Eye (tissue), 1 donor: ENCODE measurements around the gene SPATA6L.
"Not testable (repeated sequence)": the region's sequence is repeated elsewhere in the genome, so short reads cannot be mapped to it uniquely, and the experiment has no call there.

Source experiments
- DNase-seq: peaks from one replicate; pipeline ENCODE4 v3.0.0-alpha.2; 2015

Gene SPATA6L

DNA sequence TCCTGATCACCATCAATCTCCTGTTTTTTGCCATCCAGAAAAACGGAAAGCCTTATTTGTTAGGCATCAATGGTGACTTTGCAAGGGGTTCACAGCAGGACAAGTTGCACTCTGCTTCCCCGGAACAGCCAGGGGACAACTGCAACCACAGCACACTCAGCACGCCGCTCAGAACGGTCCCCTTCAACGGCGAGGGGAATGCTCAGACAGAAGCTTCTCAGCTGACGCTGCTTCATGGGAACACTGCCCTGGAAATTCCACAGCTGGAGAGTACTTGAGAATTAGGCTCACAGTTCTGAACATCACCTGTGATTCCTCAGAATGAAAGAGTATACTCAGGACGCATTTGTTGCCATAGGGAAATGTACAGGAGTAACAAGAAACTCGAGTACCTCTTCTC lies 44.3 kb downstream of the SPATA6L start:
- DNase-seq = no peak

DNA sequence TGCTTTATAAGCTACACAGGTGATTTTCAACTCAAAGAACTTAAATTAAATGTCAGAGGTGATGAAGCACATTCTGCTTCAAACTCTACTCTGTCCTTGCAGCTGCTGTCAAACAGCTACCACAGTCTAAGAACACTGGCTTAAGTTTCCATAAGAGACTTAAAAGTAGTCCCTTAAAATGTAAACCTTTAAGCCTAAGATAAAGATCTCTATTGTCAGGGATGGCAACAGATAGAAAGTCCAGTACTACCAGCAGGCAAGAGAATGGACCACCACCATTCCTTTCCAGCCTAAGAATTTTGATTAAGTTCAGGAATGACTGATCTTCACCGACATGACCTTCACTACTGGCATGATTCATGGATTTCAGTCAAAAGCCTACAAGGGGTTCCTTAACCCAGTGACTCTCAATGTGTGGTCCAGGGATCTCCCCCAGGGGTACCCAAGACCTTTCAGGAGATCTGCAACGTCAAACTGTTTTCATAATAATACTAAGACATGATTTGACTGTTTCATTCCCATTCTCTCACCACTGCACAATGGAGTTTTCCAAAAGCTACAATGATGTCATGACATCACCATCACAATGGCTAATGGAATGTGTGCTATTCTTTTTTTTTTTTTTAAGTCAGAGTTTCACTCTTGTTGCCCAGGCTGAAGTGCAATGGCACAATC lies 45.3 kb downstream of the SPATA6L start:
- DNase-seq = no peak

DNA sequence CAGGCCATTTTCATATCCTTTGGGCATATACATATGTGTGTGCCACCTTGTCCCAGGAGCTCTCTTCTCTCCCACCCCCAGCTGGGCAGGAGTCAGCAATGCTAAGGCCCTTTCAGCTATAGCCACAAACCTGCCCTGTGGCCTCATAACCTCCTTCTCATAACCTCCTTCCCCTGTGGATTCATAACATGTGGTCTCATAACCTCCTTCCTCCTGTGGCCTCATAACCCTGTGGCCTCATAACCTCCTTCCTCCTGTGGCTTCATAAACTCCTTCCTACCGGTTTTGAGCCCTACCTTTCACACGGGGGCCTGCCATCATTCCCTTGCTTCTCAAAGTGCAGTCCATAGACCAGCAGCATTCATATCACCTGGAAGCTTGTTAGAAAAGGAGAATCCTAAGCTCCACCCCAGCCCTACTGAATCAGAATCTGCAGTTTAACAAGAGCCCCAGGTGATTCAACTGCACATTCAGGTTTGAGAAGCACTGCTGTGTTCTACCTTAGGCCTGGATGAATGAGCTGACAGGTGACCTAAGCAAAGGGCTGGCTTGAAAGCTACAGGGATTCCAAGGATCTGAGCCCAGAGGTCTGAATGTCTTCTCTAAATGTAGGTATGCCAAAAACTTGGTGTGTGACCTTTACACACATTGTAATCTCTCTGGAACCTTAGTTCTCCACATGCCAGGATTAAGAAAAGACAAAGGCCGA lies 46.1 kb downstream of the SPATA6L start:
- DNase-seq = no peak

DNA sequence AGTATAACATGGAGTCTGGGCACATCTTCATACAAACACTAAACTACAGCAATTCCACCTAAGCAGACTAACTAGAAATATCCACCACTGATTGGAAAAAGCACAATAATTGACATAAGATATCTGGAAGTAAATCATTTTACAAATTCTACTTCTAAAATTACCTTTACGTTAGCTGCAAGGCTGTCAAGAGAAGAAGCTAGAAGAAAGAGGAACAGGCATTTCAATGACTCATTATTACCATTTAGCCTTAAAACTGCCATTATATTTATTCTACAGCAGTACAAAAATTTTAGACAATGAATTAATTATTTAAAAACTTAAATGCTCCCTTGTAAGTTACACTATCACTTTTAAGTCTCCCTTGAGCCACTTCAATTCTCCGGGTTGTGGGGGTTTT lies 47.6 kb downstream of the SPATA6L start:
- no peak for DNase-seq

DNA sequence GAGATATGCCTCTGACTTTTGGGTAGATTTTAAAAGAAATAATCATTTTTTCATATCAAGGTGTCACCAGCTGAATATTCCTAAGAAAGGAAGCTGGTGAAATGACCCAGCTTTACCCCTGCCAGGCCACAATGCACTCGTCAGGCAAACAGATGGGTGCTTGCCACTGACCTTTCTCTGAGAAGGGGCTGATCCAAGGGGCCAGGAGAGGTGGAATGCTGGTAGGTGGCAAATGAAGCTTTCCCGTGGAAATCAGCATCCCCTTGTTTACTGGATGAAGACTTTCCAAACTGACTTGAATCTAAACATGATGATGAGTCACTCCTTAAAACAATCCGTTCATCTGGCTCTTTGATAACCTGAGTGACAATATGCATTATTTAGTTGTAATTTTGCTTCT lies 48.5 kb downstream of the SPATA6L start:
- no peak for DNase-seq

DNA sequence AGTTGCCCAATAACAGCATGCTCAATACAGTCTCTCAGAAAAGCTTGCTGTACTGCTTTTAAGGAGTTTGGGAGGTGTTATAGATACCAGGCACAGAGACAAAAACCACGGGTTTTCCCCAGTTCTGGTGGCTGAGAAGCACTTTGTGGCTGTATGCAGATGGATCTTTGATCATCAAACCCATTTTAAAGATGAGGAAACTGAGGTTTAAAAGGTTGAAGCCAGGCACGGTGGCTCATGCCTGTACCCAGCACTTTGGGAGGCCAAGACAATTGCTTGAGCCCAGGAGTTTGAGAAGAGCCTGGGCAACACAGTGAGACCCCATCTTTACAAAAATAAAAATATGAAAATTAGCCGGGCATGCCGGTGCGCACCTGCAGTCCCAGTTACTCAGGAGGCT lies 50.5 kb downstream of the SPATA6L start:
- no peak for DNase-seq

DNA sequence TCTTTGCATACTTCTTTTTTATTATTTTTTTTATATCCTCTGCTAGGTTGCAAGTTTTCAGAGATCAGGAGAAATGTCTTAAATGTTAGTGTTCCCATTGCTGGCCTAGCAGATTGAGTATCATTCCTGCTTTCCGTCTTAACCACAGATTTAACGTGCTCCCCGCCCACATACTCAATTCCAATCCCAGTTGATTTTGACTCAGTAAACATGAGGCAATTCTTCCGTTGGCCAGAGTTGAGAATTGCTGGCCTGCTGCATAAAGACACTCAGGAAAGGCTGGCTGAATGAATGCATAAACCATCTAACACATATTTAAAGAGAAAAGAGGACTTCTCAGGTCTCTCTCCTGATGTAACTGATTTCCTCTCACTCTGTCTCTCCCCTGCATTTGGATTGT lies 51.0 kb downstream of the SPATA6L start:
- DNase-seq = no peak

DNA sequence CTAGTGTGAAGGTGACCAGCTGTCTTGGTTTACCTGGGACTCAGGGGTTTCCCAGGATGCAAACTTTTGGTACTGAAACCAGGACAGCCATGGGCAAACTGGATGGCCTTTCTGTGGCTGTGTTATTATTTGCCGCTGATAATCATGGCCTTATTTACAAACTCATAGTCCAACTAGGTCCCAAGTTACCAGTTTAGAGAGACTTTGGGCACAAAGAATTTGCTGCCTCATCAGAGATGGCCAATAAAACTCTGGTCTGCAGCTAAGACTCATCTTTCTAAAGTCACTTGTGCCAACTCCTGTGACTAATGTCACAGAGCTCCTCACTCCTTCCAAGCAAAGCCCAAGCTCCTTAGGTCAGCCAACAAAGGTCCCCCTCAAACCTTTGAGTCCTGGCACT lies 51.7 kb downstream of the SPATA6L start:
- DNase-seq = no peak

DNA sequence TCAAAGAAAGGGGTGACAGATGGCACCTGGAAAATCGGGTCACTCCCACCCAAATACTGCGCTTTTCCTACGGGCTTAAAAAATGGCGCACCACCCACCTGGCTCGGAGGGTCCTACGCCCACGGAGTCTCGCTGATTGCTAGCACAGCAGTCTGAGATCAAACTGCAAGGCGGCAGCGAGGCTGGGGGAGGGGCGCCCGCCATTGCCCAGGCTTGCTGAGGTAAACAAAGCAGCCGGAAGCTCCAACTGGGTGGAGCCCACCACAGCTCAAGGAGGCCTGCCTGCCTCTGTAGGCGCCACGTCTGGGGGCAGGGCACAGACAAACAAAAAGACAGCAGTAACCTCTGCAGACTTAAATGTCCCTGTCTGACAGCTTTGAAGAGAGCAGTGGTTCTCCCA lies 60.2 kb downstream of the SPATA6L start:
- DNase-seq = not testable (repeated sequence)

DNA sequence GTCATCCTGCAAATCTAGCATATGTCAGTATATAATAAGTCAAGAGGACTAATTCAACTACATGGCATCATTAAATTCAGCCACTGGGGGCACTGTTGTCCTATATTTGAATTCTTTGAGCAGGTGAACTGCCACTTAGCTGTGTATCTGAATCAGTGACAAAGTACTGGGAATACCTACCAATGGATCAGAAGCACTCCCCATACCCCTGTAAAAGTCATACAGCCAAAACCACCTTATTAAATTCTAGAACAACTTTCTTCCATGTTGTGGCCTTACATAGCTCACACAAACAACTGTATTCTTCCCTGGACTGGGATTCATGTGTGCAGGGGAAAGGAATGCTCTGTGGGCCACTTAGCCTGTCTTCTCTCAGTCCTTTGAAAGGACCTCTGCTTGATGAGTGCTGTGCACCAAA lies 61.6 kb downstream of the SPATA6L start:
- DNase-seq = peak; percentile 90

DNA sequence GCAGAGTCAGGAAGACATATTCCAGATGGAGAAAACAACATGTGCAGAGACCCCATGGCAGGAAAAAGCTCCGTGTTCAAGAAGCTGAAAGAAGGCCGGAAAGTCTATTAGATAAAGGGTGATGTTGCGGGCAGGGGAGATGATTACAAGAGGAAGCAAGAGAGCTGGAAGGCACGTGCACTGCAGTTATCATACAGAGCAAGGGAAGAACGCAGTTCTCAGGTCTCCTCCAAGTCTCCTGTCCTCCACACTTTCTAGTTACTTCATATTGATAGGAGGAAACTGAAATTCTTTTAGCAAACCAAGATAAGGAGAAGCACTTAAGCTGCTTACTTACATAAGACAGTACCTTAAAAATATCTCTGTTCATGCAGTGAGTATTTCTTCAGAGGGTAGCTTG lies 62.5 kb downstream of the SPATA6L start:
- no peak for DNase-seq

DNA sequence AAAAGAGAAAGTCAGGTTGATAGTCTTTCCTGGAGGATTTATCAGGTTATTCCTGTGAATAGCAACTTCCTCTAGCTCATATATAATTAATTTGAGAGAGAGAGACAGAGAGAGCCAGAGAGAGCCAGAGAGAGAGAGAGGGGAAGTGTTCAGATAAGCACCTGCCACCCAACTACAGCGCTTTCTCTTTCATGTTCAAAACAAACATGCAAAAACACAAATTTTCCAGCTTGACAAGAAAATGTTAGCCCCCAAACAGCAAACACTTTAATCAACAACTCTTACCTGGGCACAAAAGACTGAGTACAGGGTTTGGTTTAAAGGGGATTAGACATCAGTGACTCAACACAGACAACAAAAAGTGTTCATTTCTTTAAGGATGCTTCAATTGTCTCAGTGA lies 65.9 kb downstream of the SPATA6L start:
- DNase-seq = no peak

DNA sequence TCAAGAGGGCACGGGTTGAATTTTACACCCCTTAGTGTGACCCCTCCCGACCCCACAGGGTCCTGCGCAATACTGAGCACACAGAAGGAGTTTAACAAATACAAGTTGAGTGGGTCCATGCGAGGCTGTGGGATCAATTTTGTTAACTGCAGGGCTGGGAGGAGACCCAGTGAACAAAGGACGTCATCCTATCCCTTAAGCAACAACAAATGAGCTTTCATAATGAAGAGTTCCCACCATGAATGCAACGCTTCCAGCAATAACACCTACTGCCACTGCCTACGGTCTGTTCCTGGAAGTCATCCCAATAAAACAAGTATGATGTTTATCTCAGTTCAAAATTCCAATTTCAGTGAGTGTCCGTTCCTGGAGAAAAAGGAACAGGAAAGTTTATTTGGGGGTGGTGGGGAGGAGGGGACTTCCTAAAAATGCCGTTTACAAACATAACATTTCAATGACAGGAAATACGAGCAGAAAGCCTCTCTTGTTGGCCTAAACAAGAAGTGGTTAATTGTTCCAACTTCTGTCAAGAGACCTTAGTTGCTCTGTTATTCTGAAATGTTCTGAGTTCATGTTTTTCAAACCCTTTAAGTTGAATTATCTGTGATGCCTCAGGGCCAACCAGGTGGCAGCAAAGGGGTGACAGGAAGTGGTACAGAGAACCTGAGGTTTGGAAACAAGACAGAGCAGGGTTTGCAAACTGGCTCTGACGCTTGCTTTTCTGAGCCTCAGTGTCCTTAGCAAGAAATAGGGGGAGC lies 69.9 kb downstream of the SPATA6L start:
- peak; percentile 2 for DNase-seq

DNA sequence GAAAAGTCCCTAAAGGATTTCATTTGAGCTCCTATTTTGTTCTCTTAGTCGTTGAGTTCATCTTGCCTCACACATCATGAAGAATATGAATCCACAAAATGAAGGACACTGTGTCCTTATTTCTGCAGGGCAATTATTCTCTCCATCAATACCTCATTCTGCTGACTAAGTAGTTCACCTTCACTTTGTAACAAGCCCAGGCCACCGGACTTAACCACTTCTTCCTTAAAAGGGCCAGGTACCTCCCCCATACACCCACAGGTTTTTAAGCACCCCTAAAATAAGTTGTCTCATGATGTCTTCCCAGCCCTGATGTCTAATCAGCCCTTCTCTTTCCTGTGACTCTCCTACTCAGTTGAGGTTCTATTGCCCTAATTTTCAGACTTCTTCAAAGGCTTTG lies 71.3 kb downstream of the SPATA6L start:
- DNase-seq = no peak

DNA sequence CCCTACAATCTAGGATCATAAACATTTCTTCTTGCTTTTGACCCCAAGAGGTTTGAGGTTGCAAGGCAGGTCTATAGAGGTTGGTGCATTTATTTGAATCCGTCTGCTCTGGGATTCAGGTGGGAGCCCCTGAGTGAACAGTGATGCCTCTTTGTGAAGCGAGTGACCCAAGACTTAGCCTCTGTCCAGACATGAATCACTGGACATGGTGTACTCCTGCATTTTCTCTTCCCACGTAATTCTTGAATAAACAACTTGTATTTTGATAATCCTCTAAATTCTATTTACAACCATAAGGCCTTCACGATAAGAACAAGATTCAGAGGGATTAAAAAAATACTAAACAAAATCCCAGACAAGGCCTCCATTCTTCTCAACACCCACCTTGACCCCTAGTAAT lies 71.7 kb downstream of the SPATA6L start:
- DNase-seq = no peak

DNA sequence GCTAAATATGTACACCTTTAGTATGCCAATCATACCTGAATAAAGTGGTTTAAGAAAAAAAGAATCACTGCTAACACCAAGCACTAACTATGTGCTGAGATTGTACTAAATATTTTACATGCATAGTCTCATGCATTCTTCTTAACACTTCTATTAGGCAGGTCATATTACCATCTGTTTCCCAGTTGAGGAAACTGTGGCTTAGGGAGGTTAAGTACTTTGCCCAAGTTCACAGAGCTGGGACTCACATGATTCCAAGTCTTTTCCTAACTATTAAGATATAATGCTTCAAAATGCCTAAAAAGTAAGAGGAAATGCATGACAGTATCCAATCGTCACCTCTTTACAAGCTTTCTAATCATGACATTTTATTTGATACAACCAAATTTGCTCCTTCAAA lies 73.4 kb downstream of the SPATA6L start:
- DNase-seq = no peak

DNA sequence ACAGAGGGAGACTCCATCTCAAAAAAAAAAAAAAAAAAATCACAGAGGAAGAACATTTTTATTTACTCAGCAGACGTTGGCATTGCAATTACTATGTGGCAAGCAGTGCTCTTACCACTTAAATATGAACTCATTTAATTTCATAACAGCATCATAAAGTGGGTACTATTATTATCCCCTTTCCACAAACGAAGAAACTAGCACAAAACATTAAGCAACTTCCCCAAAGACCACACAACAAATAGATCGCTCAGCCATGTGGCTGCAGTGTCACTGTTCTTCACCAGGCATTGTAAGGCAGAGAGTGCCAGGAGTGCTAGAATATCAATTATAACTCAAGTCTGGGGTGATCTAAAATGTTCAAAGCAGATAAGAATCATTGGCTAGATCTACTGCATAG lies 74.0 kb downstream of the SPATA6L start:
- no peak for DNase-seq

DNA sequence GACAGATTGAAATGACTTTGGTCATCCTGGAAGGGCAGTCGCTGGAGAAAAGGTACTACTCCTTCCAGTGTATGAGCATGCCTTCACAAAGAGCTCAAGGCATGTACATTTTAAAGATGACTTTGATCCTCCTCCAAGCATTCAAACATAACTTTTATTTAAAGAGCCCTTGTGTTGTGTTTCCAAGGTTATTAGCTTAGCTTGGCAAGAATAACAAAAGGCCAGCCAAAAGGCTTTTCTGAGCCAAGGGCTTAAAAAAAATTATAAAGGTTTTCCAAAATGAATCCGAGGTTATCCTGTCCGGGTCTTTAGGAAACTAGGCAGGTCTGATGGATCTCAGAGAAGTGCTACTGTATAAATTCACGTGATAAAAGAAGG lies 75.2 kb downstream of the SPATA6L start:
- DNase-seq = no peak

DNA sequence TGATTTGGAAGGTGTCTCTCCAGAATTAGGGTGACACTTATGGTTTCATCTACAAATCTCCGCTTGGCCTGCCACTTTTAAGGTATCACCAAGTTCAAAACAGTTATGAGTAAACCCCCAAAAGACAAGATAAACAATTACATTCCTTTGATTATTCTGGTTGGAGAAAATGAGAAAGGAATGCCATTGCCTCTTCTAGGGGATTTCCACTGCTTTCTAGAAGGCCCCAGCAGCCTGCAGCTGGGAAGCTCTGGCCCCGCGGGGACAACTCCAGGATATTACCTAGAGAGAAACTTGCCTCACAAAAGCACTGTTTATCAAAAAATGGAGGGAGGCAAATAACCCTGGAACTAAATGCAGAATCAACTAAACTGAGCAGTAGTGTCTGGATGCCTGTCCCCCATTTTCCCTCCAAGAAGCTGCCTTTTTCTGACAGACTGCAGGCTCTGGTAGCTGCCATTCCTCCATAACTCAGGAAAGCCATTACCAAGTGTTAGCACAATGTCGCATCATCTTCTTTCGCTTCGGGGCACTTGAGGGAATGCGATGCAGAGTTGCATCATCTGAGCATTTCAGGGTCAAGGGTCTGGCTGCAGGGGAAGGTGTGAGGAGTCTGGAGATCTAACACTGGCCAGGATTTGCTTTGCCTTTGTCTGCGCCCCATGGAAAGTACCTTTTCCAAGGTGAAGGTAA lies 75.7 kb downstream of the SPATA6L start:
- DNase-seq = peak; percentile 31

DNA sequence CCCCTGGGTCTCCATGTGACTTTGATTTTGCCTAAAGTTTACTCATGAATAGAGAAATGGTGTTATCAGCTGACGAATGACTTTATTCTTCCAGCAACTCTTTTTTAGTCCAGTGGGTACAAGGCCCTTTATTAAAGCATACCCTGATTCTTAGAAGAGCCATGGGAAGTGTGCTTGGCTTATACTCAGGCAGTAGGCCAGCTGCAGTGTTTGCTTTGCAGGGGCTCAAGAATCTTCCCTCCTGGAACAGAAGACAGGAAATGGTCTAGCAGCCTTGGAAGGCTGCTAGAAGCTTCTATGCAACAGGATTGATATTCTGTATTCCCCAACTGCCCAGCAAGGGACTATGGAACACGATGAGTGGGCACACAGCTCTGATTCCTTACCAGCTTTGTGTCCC lies 77.6 kb downstream of the SPATA6L start:
- no peak for DNase-seq

DNA sequence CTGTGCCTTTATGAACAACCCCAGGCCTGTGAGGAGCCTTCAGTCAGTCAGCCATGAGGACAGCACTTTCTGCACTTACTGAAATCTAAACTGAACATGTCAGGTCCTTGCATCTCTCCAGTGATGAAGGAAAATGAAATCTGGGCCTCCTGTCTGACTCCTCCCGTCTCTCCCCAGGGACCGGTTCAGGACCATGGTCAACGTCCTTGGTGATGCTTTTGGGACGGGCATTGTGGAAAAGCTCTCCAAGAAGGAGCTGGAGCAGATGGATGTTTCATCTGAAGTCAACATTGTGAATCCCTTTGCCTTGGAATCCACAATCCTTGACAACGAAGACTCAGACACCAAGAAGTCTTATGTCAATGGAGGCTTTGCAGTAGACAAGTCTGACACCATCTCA lies 81.1 kb downstream of the SPATA6L start:
- DNase-seq = no peak

DNA sequence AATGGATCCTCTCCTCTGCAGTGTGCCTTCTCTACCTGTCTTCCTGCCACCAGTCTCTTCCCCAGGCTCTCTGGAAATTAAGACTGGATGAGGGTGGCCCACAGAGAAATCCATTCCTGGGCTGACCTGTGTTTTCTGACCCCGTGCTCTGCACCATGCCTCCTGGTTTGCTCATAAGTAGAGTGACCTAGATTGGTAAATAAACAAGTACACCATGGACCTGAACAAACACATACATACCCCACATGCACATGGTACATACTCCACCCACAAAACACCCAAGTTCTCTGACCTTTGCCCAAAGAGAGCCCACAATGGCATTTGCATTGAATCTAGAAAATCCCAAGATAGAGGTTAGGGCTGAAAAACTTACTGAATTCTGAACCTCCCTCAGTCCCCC lies 81.6 kb downstream of the SPATA6L start:
- DNase-seq = no peak

DNA sequence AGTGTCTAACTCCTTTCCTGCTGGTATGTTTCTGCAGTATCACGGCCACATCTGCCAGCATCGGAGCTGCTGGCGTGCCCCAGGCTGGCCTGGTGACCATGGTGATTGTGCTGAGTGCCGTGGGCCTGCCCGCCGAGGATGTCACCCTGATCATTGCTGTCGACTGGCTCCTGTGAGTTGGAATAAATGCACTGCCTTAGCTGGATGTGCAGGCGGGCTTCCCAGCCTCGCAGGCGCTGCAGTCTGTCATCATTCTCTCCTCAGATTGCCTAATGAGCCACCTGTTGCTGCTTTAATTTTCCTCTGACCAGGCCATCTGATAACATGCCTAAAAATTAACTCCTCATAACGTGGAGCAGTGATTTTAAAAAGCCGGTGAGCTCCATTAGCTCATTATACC lies 83.3 kb downstream of the SPATA6L start:
- peak; percentile 39 for DNase-seq
